ENCODE results near the gene UBL4B.

Gene UBL4B

DNA sequence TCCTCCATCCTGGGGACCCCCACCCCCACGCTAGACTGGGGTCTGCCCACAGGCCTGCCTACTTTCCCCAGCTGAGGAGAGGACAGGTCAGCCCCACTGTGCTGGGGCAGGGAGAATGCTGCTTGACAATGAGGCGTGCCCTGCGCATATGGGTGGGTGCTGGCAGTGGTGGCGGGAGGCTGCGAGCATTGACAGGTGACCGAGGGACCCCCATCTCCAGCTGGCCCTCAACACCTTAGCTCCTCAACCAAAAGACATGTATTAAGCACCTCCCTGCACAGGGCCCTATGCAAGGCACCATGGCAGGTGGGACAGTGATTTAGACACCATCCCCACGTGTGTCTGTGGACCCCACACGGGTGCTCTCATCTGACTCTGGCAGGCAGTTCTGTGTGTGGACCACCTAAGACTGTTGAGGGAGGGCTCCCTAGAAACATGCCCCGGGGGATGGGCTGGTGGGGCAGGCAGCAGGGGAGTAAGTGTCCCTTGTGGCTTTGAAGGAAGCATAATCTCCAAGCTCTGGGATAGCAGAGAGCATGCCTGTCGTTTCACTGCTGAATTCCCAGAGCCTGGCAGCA is 23.4 kb upstream of the UBL4B start:
- no peak overlapping the region for H3K27ac ChIP-seq (ENCODE audit: low read depth, low read length)
- H3K9ac ChIP-seq (ENCODE audit: low read length), result no peak overlapping the region
- H3K27me3 ChIP-seq (ENCODE audit: control insufficient read depth, insufficient read depth, low read length), result peaks cover 3% of the 10 kb centered on the region
- no peaks in the 10 kb centered on the region for H3K36me3 ChIP-seq (ENCODE audit: control insufficient read depth, insufficient read depth, low read length)
- H3K4me1 ChIP-seq (ENCODE audit: control insufficient read depth, insufficient read depth, low read length), result no peaks in the 10 kb centered on the region
- H3K4me3 ChIP-seq (ENCODE audit: low read length), result no peak overlapping the region

DNA sequence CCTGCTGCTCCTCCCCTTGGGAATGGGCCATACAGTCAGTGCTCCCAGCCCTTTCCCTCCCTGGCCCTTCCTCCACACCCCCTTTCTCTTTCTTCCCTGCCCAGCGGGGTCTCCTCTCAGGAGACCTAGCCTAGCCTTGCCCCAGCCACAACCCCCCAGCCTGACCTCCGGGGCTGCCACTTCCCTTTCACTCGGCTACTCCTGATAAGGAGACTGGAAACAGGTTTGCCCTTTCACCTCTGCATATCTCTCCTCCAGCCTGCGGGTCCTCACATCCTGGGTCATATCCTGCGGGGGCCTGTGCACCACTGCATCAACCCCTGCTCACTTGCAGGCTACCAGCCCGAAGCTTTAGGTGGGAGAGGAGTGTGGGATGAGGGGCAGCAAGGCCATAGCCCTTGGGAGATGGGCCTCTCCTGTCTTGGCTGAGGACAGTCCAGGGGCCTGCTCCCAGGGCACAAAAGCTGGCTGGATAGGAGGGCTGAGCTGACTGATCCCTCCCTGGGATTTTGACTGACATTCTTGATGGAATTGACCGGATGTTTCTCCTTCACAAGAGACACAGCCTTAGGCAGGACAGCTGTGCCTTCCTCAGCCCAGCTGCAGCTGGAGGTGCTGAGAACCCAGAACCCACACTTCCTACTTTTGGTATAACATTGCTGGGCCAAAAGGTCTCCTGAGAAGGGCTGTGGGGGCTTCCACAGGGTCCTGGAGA is 22.5 kb upstream of the UBL4B start:
- Histone ChIP-seq H3K4me3 (ENCODE audit: low read length) (no peak overlapping the region), H3K27ac (ENCODE audit: low read depth, low read length) (no peak overlapping the region), H3K36me3 (ENCODE audit: control insufficient read depth, insufficient read depth, low read length) (no peaks in the 10 kb centered on the region), H3K4me1 (ENCODE audit: control insufficient read depth, insufficient read depth, low read length) (no peaks in the 10 kb centered on the region), H3K9ac (ENCODE audit: low read length) (no peak overlapping the region), H3K27me3 (ENCODE audit: control insufficient read depth, insufficient read depth, low read length) (no peaks in the 10 kb centered on the region)

DNA sequence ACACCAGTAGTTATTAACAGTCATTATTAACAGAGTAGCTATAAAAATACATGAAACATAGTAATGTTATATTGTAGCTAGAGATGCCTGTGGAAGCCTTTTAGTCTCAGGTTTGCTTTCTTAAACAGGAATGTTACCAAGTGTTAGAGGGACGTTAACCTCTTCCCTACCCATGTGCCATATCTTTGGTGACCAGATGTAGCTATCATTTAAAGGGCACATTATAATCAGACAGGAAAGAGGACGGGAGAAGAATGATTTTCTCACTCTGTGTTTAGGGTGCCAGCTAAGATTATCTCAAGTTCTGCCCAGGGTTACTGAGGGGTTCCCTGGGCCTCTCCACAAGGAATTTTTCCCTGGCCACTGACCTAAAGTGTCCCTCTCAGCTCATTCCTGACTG is 20.9 kb upstream of the UBL4B start:
- Histone ChIP-seq H3K36me3 (ENCODE audit: control insufficient read depth, insufficient read depth, low read length) (no peaks in the 10 kb centered on the region), H3K27ac (ENCODE audit: low read depth, low read length) (no peak overlapping the region), H3K4me3 (ENCODE audit: low read length) (no peak overlapping the region), H3K9ac (ENCODE audit: low read length) (no peak overlapping the region), H3K27me3 (ENCODE audit: control insufficient read depth, insufficient read depth, low read length) (no peaks in the 10 kb centered on the region), H3K4me1 (ENCODE audit: control insufficient read depth, insufficient read depth, low read length) (no peaks in the 10 kb centered on the region)

DNA sequence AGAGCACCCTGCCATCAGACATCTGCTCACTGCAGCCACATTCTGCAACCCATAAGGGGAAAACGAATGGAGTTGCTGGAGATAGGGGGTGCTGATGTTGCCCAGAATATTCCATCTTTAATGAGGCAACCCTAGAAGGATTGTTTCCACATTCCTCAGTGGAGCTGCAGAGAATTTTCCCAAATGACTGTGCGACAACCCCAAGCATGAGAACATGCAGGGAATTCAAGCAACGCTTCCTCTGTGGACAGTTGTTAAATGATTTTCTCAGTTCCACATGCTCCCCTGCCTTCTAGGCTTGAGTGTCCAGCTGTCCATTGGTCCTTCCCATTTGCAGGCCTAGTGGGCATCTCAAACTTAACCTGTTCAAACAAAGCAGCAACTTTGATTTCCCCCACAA is 20.5 kb upstream of the UBL4B start:
- Histone ChIP-seq H3K36me3 (ENCODE audit: control insufficient read depth, insufficient read depth, low read length) (no peaks in the 10 kb centered on the region), H3K9ac (ENCODE audit: low read length) (no peak overlapping the region), H3K27ac (ENCODE audit: low read depth, low read length) (no peak overlapping the region), H3K27me3 (ENCODE audit: control insufficient read depth, insufficient read depth, low read length) (no peaks in the 10 kb centered on the region), H3K4me1 (ENCODE audit: control insufficient read depth, insufficient read depth, low read length) (no peaks in the 10 kb centered on the region), H3K4me3 (ENCODE audit: low read length) (no peak overlapping the region)

DNA sequence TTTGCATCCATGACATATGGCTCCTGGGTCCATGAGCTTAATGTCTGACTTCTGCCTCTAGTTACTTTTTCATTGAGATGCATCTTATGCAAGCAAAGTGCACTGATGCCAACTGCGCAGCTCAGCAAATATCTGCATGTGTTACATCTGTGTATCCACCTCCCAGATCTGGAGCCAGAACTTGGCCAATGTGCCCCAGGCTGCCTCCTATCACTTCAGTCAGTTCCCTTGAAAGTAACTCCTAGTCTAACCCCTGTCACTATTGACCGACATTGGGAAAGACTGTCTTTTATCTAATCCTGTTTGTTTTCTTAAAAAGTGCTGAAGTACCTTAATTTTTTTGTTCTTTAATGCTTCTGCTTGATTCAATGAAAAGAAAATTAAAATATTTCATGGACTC is 19.3 kb upstream of the UBL4B start:
- no peaks in the 10 kb centered on the region for H3K36me3 ChIP-seq (ENCODE audit: control insufficient read depth, insufficient read depth, low read length)
- H3K27ac ChIP-seq (ENCODE audit: low read depth, low read length), result no peak overlapping the region
- H3K4me3 ChIP-seq (ENCODE audit: low read length), result no peak overlapping the region
- H3K4me1 ChIP-seq (ENCODE audit: control insufficient read depth, insufficient read depth, low read length), result no peaks in the 10 kb centered on the region
- no peaks in the 10 kb centered on the region for H3K27me3 ChIP-seq (ENCODE audit: control insufficient read depth, insufficient read depth, low read length)
- H3K9ac ChIP-seq (ENCODE audit: low read length), result no peak overlapping the region

DNA sequence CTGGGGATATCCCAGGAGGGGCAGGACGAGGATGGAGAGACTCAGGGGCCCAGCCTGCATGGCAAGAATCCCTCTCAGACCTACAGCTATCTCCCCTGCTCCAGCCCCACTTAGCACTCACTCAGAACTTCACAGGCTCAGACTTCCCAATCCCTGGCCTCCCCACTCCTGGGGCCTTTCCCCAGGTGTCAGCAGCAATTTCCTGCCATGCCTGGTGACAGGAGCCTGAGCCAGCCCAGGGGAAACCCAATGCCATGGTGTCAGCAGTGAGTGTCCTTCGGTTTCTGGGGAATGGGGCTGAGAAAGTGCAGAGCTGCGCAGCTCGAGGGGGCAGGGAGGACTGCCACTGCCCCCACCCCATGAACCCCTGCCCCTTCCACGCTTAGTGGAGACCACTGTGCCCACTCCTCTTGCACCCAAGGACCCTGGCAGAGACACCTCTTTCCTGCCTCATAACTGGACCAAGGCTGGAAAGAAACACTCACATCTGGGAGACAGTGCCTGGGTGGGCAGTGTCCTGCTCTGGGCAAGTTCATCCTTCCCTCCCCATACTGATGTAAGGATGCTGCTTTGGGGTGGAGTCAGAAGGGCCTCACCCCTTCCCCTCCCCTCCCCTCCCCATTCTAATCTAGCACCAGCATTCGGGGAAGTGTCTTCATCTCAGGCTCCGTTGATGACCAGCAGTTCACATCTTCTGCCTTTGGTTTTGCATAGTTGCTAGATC is 17.1 kb upstream of the UBL4B start:
- Histone ChIP-seq H3K27me3 (ENCODE audit: control insufficient read depth, insufficient read depth, low read length) (no peaks in the 10 kb centered on the region), H3K4me1 (ENCODE audit: control insufficient read depth, insufficient read depth, low read length) (no peaks in the 10 kb centered on the region), H3K4me3 (ENCODE audit: low read length) (no peak overlapping the region)

DNA sequence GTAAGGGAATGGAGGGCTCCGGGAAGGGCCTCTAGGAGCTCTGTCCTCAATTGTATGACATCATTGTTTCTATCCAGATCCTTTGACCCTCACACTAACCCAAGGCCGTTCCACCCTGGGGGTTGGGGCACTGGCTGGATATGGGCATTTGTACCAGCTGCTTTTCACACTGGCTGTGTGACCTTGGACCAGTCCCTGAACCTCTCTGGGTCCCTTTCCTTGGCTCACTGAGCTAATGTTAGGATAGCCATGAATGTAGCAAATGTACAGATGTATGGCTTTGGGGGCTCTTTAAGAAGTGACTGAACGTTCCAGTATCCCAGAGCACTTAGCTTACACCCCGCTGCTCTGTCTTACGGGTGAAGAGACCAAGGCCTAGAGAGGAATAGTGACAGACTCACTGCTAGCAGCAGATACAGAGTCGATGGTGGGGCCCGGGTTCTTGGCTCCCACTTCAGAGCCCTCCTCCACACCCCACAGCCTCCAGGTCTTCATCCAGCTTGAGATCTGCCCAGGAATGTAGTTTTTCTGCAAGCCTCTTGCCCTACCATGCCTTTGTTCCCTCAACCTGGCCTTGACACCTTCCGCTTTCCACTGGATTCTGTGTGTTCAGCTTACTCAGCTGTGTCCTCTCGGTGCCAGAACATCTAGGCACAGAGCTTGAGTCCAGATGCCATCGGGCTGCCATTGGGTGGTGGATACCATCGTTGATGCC is 14.6 kb upstream of the UBL4B start:
- H3K27me3 ChIP-seq (ENCODE audit: control insufficient read depth, insufficient read depth, low read length), result no peaks in the 10 kb centered on the region
- H3K36me3 ChIP-seq (ENCODE audit: control insufficient read depth, insufficient read depth, low read length), result no peaks in the 10 kb centered on the region
- no peaks in the 10 kb centered on the region for H3K4me1 ChIP-seq (ENCODE audit: control insufficient read depth, insufficient read depth, low read length)
- no peak overlapping the region for H3K9ac ChIP-seq (ENCODE audit: low read length)
- no peak overlapping the region for H3K4me3 ChIP-seq (ENCODE audit: low read length)
- no peak overlapping the region for H3K27ac ChIP-seq (ENCODE audit: low read depth, low read length)

More for the DNA sequence above, 17.1 kb upstream of the UBL4B start:
- Histone ChIP-seq H3K36me3 (ENCODE audit: control insufficient read depth, insufficient read depth, low read length) (no peaks in the 10 kb centered on the region), H3K9ac (ENCODE audit: low read length) (no peak overlapping the region), H3K27ac (ENCODE audit: low read depth, low read length) (no peak overlapping the region)

DNA sequence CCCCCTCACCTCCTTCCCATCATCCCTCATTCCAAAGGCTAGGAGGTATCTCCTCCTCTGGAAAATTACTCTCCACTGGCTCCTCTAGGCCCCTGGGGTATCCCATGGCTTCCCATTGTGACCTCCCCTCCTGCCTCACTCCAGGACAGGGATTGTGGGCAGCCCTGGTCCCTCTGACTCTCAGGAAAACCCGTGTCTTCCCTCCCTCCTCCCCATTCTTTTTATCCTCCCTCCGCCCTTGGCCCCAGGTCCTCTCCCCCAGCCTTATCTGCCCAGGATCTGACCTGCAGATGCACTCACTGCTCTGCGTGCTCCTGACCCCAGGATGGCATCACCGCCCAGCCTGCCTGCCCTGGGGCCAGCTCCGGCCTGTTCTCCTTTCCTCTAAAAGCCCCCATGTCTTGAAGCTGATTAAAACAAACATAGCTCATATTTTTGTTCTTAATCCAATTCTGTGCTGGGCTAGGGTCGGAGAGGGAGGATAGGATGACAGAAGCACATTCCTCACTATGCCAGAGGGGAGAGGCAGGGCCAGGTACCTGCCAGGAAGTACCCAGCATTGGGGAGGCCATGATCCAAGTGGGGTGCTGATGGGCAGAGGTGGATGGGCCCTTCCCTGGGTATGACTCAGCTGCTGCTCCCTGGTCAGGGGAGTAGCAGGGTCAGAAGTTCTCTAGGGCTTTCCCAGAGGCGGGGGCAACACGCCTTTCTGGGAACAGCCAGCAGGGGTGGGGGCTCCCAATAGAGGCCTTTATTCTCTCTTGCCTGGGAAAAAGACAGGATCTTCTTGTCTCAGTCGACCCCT is 13.8 kb upstream of the UBL4B start:
- H3K27ac ChIP-seq (ENCODE audit: low read depth, low read length), result no peak overlapping the region
- H3K4me3 ChIP-seq (ENCODE audit: low read length), result no peak overlapping the region
- no peak overlapping the region for H3K9ac ChIP-seq (ENCODE audit: low read length)
- H3K27me3 ChIP-seq (ENCODE audit: control insufficient read depth, insufficient read depth, low read length), result no peaks in the 10 kb centered on the region
- H3K4me1 ChIP-seq (ENCODE audit: control insufficient read depth, insufficient read depth, low read length), result no peaks in the 10 kb centered on the region
- H3K36me3 ChIP-seq (ENCODE audit: control insufficient read depth, insufficient read depth, low read length), result no peaks in the 10 kb centered on the region

DNA sequence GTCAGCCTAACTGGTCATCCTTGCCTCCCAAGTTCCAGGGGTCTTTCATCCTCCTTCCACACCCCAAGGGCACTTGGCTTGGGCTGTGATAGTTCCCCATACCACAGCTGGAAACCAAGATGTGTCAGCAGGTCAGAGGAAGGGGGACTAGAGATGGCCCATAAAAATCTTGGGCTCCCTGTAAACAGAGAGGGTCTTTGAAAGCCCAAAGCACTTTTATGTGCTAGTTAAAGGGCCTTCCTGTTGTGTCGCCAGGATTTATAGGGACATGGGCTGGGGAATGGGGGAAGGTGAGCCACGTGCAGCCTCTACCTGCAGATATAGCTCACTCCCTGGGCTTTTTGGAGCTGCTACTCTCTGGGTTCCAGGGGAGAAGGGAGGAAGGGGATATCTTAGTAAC is 11.9 kb upstream of the UBL4B start:
- no peak overlapping the region for H3K27ac ChIP-seq (ENCODE audit: low read depth, low read length)
- H3K36me3 ChIP-seq (ENCODE audit: control insufficient read depth, insufficient read depth, low read length), result no peaks in the 10 kb centered on the region
- no peak overlapping the region for H3K4me3 ChIP-seq (ENCODE audit: low read length)

DNA sequence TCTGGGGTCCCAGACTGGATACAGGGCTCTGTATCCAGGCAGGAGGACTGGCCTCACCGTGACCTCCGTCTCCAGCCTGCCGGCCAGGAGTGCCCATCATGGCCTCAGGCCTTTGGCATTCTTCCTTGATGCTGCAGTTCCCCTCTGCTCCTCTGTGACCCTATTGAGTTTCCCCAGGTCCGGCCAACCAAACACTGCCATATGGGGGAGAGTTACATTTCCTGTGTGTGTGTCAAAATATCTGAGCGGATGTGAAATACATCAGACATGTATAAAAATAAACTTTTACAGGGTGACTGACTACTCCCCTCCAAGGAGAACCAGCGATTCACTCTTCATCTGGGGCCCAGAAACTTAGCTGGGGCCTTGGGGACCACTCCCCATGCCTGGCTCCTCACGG is 10.2 kb upstream of the UBL4B start:
- Histone ChIP-seq H3K27ac (ENCODE audit: low read depth, low read length) (no peak overlapping the region), H3K27me3 (ENCODE audit: control insufficient read depth, insufficient read depth, low read length) (no peaks in the 10 kb centered on the region), H3K4me3 (ENCODE audit: low read length) (no peak overlapping the region), H3K4me1 (ENCODE audit: control insufficient read depth, insufficient read depth, low read length) (no peaks in the 10 kb centered on the region), H3K9ac (ENCODE audit: low read length) (no peak overlapping the region), H3K36me3 (ENCODE audit: control insufficient read depth, insufficient read depth, low read length) (no peaks in the 10 kb centered on the region)

More for the DNA sequence above, 11.9 kb upstream of the UBL4B start:
- Histone ChIP-seq H3K27me3 (ENCODE audit: control insufficient read depth, insufficient read depth, low read length) (no peaks in the 10 kb centered on the region), H3K4me1 (ENCODE audit: control insufficient read depth, insufficient read depth, low read length) (no peaks in the 10 kb centered on the region), H3K9ac (ENCODE audit: low read length) (no peak overlapping the region)

DNA sequence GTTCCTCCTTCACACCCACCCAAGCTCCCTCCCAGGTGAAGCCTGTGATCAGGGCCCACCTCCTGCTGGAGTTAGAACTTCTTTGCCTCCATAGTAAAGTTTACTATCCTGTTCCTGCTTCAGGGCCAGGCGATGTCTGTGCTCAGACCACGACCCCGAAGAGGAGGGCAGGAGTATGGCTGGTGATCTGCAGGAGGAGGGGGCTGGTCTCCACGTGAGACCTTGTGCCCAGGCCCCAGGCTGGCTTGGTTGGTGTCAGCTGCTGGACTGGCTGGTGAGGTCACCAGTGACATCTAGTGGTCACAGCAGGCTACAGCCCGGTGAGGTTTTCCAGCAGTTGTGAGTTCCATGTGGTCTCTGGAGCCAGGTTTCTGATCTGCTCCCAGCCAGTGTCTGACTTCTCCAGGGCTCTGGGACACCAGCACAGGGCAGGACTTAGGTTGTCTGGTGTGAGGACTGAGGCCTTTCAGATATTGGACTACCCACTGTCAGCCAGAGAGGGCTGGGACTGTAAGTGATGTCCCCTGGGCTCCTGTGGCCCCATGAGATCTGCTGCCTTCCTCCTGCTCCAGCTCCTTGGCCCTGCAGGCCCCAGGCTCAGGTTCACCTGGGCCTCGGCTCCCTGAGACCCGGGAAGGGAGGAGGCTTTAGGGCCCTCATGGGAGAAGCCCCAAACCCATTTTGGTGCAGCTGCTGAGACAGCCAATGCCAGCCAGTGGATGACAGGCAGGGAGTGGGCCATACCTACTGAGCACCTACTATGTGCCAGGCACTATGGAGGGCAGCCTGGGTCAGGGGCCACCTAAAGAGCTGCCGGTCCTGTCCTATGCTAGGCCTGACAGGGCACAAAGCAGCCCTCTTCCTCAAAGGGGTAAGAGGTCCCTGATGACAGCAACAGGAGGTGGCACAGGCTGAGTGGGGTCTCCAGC is 6.0 kb upstream of the UBL4B start:
- no peak overlapping the region for H3K4me3 ChIP-seq (ENCODE audit: low read length)
- H3K9ac ChIP-seq (ENCODE audit: low read length), result no peak overlapping the region
- H3K4me1 ChIP-seq (ENCODE audit: control insufficient read depth, insufficient read depth, low read length), result no peaks in the 10 kb centered on the region
- H3K27ac ChIP-seq (ENCODE audit: low read depth, low read length), result no peak overlapping the region
- H3K36me3 ChIP-seq (ENCODE audit: control insufficient read depth, insufficient read depth, low read length), result no peaks in the 10 kb centered on the region
- no peaks in the 10 kb centered on the region for H3K27me3 ChIP-seq (ENCODE audit: control insufficient read depth, insufficient read depth, low read length)

Data from rectal smooth muscle tissue (tissue), 1 donor.